Left renal pelvis (tissue), 4 donors: ENCODE results near the gene NUP133. TPM values are rescaled to one million over a fixed set of nuclear protein-coding genes. Genes with fewer than 3 reads are reported as not detected.
A peak's percentile ranks its signal among the peaks of the same experiment; 100 is the strongest.
"Not testable (repeated sequence)": the region's sequence is repeated elsewhere in the genome, so short reads cannot be mapped to it uniquely, and the experiment has no call there.

Source experiments
- DNase-seq, 4 donors: peaks; one replicate each; pipeline ENCODE4 v3.0.0-alpha.2; 2013; ENCODE audit warnings: low read depth in 4 of 4, low spot score in 3 of 4
- polyA plus RNA-seq, 4 donors: library from polyadenylated mRNA; unstranded; fragments of 120-200 nt; gene quantifications; one replicate each; pipeline ENCODE4 v1.2.1, GENCODE V29; 2013; ENCODE audit not compliant: insufficient read length in 4 of 4

The NUP133 gene
- polyA plus RNA-seq, 4 donors: 34.7 to 56.9 (median 47.3) TPM

- not testable (repeated sequence) for DNase-seq
Observed at GRCh38 chr1:229511201-229511600, 3.1 kb upstream of the NUP133 start.

GRCh38 chr1:229509576-229509975, 1.4 kb upstream of the NUP133 start:
- DNase-seq: no peak

GRCh38 chr1:229508823-229509337, 739 bp upstream of the NUP133 start:
- DNase-seq: no peak

GRCh38 chr1:229507502-229507901, 639 bp downstream of the NUP133 start:
- peak in 1 of 4 donors; percentile 2 for DNase-seq

- DNase-seq: no peak
Observed at GRCh38 chr1:229506633-229507032, 1.5 kb downstream of the NUP133 start.

GRCh38 chr1:229495782-229496181, 12.4 kb downstream of the NUP133 start:
- no peak for DNase-seq

GRCh38 chr1:229487181-229487580, 21.0 kb downstream of the NUP133 start:
- no peak for DNase-seq

- DNase-seq: no peak
Observed at GRCh38 chr1:229485318-229485717, 22.8 kb downstream of the NUP133 start.

GRCh38 chr1:229482511-229482910, 25.6 kb downstream of the NUP133 start:
- no peak for DNase-seq

- no peak for DNase-seq
Observed at GRCh38 chr1:229480495-229480894, 27.6 kb downstream of the NUP133 start.

- no peak for DNase-seq
Observed at GRCh38 chr1:229479660-229480399, 28.3 kb downstream of the NUP133 start.

GRCh38 chr1:229478852-229479251, 29.3 kb downstream of the NUP133 start:
- no peak for DNase-seq

- not testable (repeated sequence) for DNase-seq
Observed at GRCh38 chr1:229475859-229476258, 32.3 kb downstream of the NUP133 start.

- DNase-seq: no peak
Observed at GRCh38 chr1:229474509-229474908, 33.6 kb downstream of the NUP133 start.

GRCh38 chr1:229471175-229471574, 37.0 kb downstream of the NUP133 start:
- no peak for DNase-seq

- DNase-seq: no peak
Observed at GRCh38 chr1:229470406-229471043, 37.6 kb downstream of the NUP133 start.

- DNase-seq: no peak
Observed at GRCh38 chr1:229466887-229467286, 41.3 kb downstream of the NUP133 start.

GRCh38 chr1:229464672-229465071, 43.5 kb downstream of the NUP133 start:
- DNase-seq: no peak

GRCh38 chr1:229461032-229461668, 47.0 kb downstream of the NUP133 start:
- DNase-seq: no peak

- DNase-seq: no peak
Observed at GRCh38 chr1:229459815-229460214, 48.3 kb downstream of the NUP133 start.

- DNase-seq: no peak
Observed at GRCh38 chr1:229457436-229457835, 50.7 kb downstream of the NUP133 start.

GRCh38 chr1:229456016-229456415, 52.1 kb downstream of the NUP133 start:
- no peak for DNase-seq
